BE2C (cell line): ENCODE data around the gene NCKAP5L.

ENCODE experiments used
- DNase-seq: peaks from one replicate; pipeline ENCODE4 v3.0.0-alpha.2; 2020
- H3K27me3 ChIP-seq: fragments of 250-450 bp; sonication (Bioruptor Pico); 2 replicates; pipeline ENCODE4 v1.5.1; 2020; ENCODE audit warnings: mild to moderate bottlenecking
- H3K36me3 ChIP-seq: fragments of 250-450 bp; sonication (Bioruptor Pico); 2 replicates; pipeline ENCODE4 v1.5.1; 2020; ENCODE audit warnings: mild to moderate bottlenecking
- H3K4me1 ChIP-seq: fragments of 250-450 bp; sonication (Bioruptor Pico); 2 replicates; pipeline ENCODE4 v1.5.1; 2020
- H3K4me3 ChIP-seq: 2 replicates; pipeline ENCODE4 v1.5.1; 2011; ENCODE audit warnings: low read depth, low read length
- H3K9me3 ChIP-seq: fragments of 250-450 bp; sonication (Bioruptor Pico); 2 replicates; pipeline ENCODE4 v1.5.1; 2020
- CTCF ChIP-seq: IDR thresholded peaks from 2 replicates; pipeline ENCODE4 v1.5.1; 2012; ENCODE audit warnings: mild to moderate bottlenecking, low read depth, low read length

The NCKAP5L gene

GRCh38 chr12:49809906-49810389, 18.3 kb downstream of the NCKAP5L start:
- TF ChIP-seq CTCF: no peak
- Histone ChIP-seq H3K9me3 (no peaks in the 10 kb centered on the region), H3K36me3 (peaks cover 1% of the 10 kb centered on the region; the same call in 1 of the 2 replicates), H3K4me3 (no peak overlapping the region), H3K4me1 (no peaks in the 10 kb centered on the region), H3K27me3 (no peaks in the 10 kb centered on the region)
- DNase-seq: no peak

- H3K4me1 ChIP-seq: no peaks in the 10 kb centered on the region
- no peak for DNase-seq
- no peak for TF ChIP-seq CTCF
- no peaks in the 10 kb centered on the region for H3K9me3 ChIP-seq
- no peaks in the 10 kb centered on the region for H3K27me3 ChIP-seq
- no peak overlapping the region for H3K4me3 ChIP-seq
- H3K36me3 ChIP-seq: peaks cover 6% of the 10 kb centered on the region
Observed at GRCh38 chr12:49809381-49809905, 18.8 kb downstream of the NCKAP5L start.

- H3K4me1 ChIP-seq: no peaks in the 10 kb centered on the region
- peaks cover 7% of the 10 kb centered on the region for H3K36me3 ChIP-seq
- H3K9me3 ChIP-seq: no peaks in the 10 kb centered on the region
- no peak for DNase-seq
- H3K4me3 ChIP-seq: no peak overlapping the region
- no peaks in the 10 kb centered on the region for H3K27me3 ChIP-seq
- TF ChIP-seq CTCF: no peak
Observed at GRCh38 chr12:49808686-49809380, 19.4 kb downstream of the NCKAP5L start.

GRCh38 chr12:49807991-49808580, 20.1 kb downstream of the NCKAP5L start:
- H3K4me1 ChIP-seq: no peaks in the 10 kb centered on the region
- TF ChIP-seq CTCF: no peak
- no peaks in the 10 kb centered on the region for H3K9me3 ChIP-seq
- peaks cover 8% of the 10 kb centered on the region for H3K36me3 ChIP-seq
- H3K4me3 ChIP-seq: no peak overlapping the region
- no peak for DNase-seq
- H3K27me3 ChIP-seq: no peaks in the 10 kb centered on the region

GRCh38 chr12:49806877-49807276, 21.3 kb downstream of the NCKAP5L start:
- no peaks in the 10 kb centered on the region for H3K27me3 ChIP-seq
- no peak overlapping the region for H3K4me3 ChIP-seq
- H3K9me3 ChIP-seq: no peaks in the 10 kb centered on the region
- DNase-seq: no peak
- no peaks in the 10 kb centered on the region for H3K4me1 ChIP-seq
- no peak for TF ChIP-seq CTCF
- peaks cover 15% of the 10 kb centered on the region for H3K36me3 ChIP-seq

GRCh38 chr12:49806321-49806813, 21.8 kb downstream of the NCKAP5L start:
- no peak for TF ChIP-seq CTCF
- Histone ChIP-seq H3K27me3 (no peaks in the 10 kb centered on the region), H3K9me3 (no peaks in the 10 kb centered on the region), H3K36me3 (peaks cover 19% of the 10 kb centered on the region), H3K4me3 (no peak overlapping the region), H3K4me1 (no peaks in the 10 kb centered on the region)
- no peak for DNase-seq
